ENCODE measurements around the gene OR52I1.

Gene OR52I1

DNA sequence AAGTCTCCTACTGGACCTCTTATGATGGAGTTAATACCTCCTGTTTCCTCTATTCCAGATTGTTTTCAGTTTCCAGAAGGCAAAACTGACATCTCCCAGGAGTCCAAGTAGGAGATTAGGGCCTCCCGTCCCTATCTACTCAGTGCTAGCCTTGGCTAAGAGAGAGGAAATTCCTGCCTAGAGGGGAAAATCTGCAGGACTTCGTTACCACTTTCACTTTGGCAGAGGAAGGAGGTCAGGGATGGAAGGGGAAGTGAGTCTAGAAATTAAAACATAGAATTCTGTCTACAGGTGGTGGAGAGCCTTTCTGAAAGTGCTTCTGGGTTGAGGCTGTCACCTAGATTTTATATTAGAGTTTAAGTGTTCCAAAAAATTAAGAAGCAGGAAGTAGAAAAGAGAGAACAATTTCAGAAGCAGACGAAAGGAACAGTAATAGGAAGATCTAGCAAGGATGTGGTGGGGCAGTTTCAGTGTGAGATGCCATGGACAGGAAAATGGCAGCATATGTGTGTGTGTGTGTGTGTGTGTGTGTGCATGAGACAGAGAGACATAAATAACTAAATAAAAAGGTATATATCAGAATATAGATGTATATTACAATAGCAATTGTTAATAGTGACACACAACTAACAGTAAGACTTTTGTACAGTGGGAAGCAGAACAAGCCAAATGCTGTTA, 16.6 kb downstream of the OR52I1 start:
- TF ChIP-seq, protein P1, sequence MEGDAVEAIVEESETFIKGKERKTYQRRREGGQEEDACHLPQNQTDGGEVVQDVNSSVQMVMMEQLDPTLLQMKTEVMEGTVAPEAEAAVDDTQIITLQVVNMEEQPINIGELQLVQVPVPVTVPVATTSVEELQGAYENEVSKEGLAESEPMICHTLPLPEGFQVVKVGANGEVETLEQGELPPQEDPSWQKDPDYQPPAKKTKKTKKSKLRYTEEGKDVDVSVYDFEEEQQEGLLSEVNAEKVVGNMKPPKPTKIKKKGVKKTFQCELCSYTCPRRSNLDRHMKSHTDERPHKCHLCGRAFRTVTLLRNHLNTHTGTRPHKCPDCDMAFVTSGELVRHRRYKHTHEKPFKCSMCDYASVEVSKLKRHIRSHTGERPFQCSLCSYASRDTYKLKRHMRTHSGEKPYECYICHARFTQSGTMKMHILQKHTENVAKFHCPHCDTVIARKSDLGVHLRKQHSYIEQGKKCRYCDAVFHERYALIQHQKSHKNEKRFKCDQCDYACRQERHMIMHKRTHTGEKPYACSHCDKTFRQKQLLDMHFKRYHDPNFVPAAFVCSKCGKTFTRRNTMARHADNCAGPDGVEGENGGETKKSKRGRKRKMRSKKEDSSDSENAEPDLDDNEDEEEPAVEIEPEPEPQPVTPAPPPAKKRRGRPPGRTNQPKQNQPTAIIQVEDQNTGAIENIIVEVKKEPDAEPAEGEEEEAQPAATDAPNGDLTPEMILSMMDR (IDR thresholded peaks at IDR 0.05; ENCODE audit: insufficient read depth, low read depth, low read length, missing control alignments): no peak
- no peak for DNase-seq (ENCODE audit: low read depth)
- H3K4me3 ChIP-seq (ENCODE audit: low read length): no peak overlapping the region

DNA sequence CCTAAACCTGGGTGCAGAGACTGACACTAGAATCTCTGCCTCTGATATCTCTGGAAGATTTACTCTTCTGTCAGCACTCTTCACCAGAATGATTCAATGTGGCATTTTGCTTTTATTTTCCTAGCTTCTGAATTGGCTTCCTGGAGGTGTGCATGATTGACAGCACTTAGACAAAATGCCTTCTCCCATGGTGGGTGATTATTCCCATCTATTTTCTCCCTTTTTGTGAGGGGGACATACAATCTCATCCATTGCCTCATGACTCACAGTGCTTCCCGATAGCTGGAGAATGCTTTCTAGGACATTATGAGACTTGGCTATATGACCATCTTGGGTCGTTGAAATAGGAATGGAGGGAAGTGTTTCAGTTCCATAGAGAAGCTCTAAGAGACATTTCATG, 18.1 kb downstream of the OR52I1 start:
- no peak overlapping the region for H3K4me3 ChIP-seq (ENCODE audit: low read length)
- TF ChIP-seq, protein P1 (IDR thresholded peaks at IDR 0.05; ENCODE audit: insufficient read depth, low read depth, low read length, missing control alignments): no peak
- no peak for DNase-seq (ENCODE audit: low read depth)

DNA sequence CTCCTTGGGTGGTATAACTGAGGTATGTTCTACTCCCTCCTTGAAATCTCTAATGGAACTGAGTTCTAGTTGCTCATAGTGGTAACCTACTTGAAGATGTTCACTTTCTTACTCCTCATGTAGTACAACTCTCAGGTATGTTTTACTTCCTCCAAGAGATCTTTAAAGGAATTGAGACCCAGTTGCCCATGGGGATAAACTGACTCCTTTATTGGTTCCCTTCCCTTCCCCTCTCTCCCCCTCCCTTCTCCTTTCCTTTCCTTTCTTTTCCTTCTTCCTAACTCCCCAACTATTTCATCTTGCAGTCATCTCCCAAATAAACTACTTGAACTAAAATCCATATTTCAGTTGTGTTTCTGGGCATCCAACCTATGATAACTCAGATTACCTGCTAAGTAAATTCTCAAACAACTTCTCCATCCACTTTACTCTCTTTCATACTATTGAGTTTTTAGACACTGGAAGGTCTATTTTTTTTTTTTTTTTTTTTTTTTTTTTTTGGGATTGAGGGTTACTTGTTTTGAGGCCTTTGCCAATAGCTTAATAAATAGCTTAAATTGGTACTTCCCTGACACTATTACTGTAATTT, 22.1 kb downstream of the OR52I1 start:
- TF ChIP-seq, protein P1 (IDR thresholded peaks at IDR 0.05; ENCODE audit: insufficient read depth, low read depth, low read length, missing control alignments): no peak
- DNase-seq (ENCODE audit: low read depth): no peak
- no peak overlapping the region for H3K4me3 ChIP-seq (ENCODE audit: low read length)

DNA sequence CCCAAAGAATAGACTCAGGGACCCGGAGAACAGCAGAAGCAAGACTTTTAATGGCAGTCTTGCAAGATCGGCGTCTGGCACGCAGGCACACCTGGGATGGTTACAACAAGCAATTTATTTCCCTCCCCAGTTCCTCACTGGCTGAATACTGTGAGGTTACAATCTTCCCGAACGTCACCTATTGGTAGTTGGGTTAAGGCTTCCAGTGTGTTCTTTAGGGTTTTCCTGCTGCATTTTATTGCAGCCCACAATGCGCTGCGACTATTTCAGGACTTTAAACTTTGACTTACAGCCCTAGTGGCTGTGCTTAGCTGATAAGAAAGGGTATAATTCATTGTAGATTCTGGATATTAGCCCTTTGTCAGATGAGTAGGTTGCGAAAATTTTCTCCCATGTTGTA, 25.7 kb downstream of the OR52I1 start:
- DNase-seq (ENCODE audit: low read depth): no peak
- H3K4me3 ChIP-seq (ENCODE audit: low read length): no peak overlapping the region
- TF ChIP-seq, protein P1 (IDR thresholded peaks at IDR 0.05; ENCODE audit: insufficient read depth, low read depth, low read length, missing control alignments): no peak

DNA sequence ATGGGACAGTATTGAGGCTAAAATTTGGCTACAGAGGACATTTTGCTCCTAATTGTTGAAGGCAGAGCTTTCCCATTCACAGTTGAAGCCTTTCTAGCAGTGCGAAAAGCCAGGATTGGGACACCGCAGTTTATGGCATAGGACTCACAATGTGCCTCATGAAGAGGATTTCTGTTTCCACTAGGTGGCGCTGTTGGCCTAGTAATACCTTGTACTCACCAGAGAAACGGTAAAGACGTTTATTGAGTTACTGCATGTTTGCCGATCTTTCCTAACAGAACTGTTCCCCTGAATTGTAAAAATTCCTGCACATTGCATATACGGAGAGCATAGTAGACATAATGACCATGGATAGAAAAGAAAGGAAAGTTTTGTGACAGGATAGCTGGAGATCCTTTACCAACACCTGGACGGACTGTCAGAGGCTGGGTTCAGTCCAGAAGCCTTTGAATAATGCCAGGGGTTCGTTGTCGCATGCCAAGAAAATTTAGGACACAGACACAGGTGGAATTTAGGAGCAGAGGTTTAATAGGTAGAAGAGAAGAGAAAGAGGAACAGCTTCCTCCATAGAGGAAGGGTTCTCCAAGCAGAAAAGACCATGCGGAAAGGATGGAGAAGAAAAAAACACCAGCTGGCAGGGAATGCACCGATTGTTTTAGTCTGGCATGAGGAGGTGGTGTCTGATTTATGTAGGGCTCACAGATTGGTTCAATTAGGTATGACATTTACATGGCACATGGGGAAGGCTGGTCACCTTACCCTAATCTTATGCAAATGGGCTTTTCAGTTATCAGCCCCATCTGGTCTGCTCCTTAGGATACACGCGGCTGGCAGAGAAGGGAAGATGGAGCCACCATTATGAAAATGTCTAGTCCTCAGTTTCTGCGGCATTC, 32.6 kb downstream of the OR52I1 start:
- no peak overlapping the region for H3K4me3 ChIP-seq (ENCODE audit: low read length)
- peak; percentile 85 for DNase-seq (ENCODE audit: low read depth)
- TF ChIP-seq, protein P1 (IDR thresholded peaks at IDR 0.05; ENCODE audit: insufficient read depth, low read depth, low read length, missing control alignments): peak; percentile 75

DNA sequence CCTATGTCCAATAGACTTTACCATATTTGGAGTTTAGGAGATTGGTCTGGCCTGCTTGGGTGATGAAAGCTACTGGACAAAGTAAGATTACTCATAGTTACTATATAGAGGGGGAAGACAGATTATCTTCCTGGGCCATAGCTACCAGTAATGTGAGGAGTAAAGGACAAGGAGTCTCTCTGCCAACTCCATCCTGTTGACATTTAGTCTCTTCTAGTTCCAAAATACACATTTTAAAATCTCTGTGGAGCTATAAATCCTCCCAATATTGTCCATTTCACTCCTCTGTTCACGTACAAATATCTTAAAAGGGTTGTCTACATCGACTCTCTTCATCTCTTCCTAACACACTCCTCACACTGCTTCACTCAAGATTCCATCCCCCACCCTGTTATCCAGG, 42.3 kb downstream of the OR52I1 start:
- DNase-seq (ENCODE audit: low read depth): no peak
- no peak overlapping the region for H3K4me3 ChIP-seq (ENCODE audit: low read length)
- TF ChIP-seq, protein P1 (IDR thresholded peaks at IDR 0.05; ENCODE audit: insufficient read depth, low read depth, low read length, missing control alignments): no peak

Measured in epithelial cell of esophagus (primary cell).